ENCODE results near the gene SCFD1. TPM values are rescaled to one million over a fixed set of nuclear protein-coding genes. Genes with fewer than 3 reads are reported as not detected.
"Not testable (repeated sequence)": the region's sequence is repeated elsewhere in the genome, so short reads cannot be mapped to it uniquely, and the experiment has no call there.

The SCFD1 gene
- total RNA-seq, 1 donor from 2014 or later: 77.3 TPM

- Mint-ChIP-seq H3K27ac (no peak overlapping the region), H3K4me1 (ENCODE audit: low read depth) (peaks cover 63% of the 10 kb centered on the region), H3K9me3 (no peaks in the 10 kb centered on the region), H3K4me3 (peak overlapping the region; percentile 99), H3K27me3 (ENCODE audit: insufficient read depth) (no peaks in the 10 kb centered on the region), H3K36me3 (ENCODE audit: low read depth) (peaks cover 19% of the 10 kb centered on the region)
- DNase-seq (ENCODE audit: low spot score): no peak
- intact Hi-C loops (cut with micrococcal nuclease): loop anchor here (2.0 to 10.0 kb wide), 6 partner anchors 33 to 939 kb away; partner anchors contain the start of genes DTD2, HECTD1 and NUBPL
Observed at GRCh38 chr14:30623412-30624131, 1.5 kb downstream of the SCFD1 start.

GRCh38 chr14:30624132-30624423 is 2.0 kb downstream of the SCFD1 start:
- H3K9me3 Mint-ChIP-seq: no peaks in the 10 kb centered on the region
- no peak for DNase-seq (ENCODE audit: low spot score)
- intact Hi-C loops (cut with micrococcal nuclease): loop anchor here (5.0 to 10.0 kb wide), 4 partner anchors 501 to 938 kb away; partner anchors contain the start of genes HECTD1 and NUBPL
- H3K4me1 Mint-ChIP-seq (ENCODE audit: low read depth): peaks cover 63% of the 10 kb centered on the region
- H3K36me3 Mint-ChIP-seq (ENCODE audit: low read depth): peaks cover 19% of the 10 kb centered on the region
- H3K27me3 Mint-ChIP-seq (ENCODE audit: insufficient read depth): no peaks in the 10 kb centered on the region
- H3K27ac Mint-ChIP-seq: no peak overlapping the region
- H3K4me3 Mint-ChIP-seq: peak overlapping the region; percentile 75

- H3K36me3 Mint-ChIP-seq (ENCODE audit: low read depth): peaks cover 19% of the 10 kb centered on the region
- intact Hi-C loops (cut with micrococcal nuclease): loop anchor here (10.0 kb wide), 2 partner anchors 499 to 789 kb away; no protein-coding TSS in a partner anchor
- DNase-seq (ENCODE audit: low spot score): no peak
- H3K9me3 Mint-ChIP-seq: no peaks in the 10 kb centered on the region
- no peak overlapping the region for H3K4me3 Mint-ChIP-seq
- no peak overlapping the region for H3K27ac Mint-ChIP-seq
- no peaks in the 10 kb centered on the region for H3K27me3 Mint-ChIP-seq (ENCODE audit: insufficient read depth)
- H3K4me1 Mint-ChIP-seq (ENCODE audit: low read depth): peaks cover 50% of the 10 kb centered on the region
Observed at GRCh38 chr14:30625533-30625932, 3.4 kb downstream of the SCFD1 start.

GRCh38 chr14:30629432-30629831 is 7.3 kb downstream of the SCFD1 start:
- H3K36me3 Mint-ChIP-seq (ENCODE audit: low read depth): peaks cover 21% of the 10 kb centered on the region
- intact Hi-C loops (cut with micrococcal nuclease): loop anchor here (10.0 kb wide), 2 partner anchors 495 to 785 kb away; no protein-coding TSS in a partner anchor

GRCh38 chr14:30630248-30630647 is 8.1 kb downstream of the SCFD1 start:
- Mint-ChIP-seq H3K36me3 (ENCODE audit: low read depth) (peaks cover 20% of the 10 kb centered on the region), H3K27ac (no peak overlapping the region), H3K27me3 (ENCODE audit: insufficient read depth) (no peaks in the 10 kb centered on the region), H3K4me1 (ENCODE audit: low read depth) (peaks cover 15% of the 10 kb centered on the region), H3K4me3 (no peak overlapping the region), H3K9me3 (no peaks in the 10 kb centered on the region)
- intact Hi-C loops (cut with micrococcal nuclease): no loop called here
- DNase-seq (ENCODE audit: low spot score): no peak

More at GRCh38 chr14:30629432-30629831, 7.3 kb downstream of the SCFD1 start:
- peaks cover 20% of the 10 kb centered on the region for H3K4me1 Mint-ChIP-seq (ENCODE audit: low read depth)
- not testable (repeated sequence) for H3K27ac Mint-ChIP-seq; H3K27me3 Mint-ChIP-seq (ENCODE audit: insufficient read depth); H3K4me3 Mint-ChIP-seq; H3K9me3 Mint-ChIP-seq; DNase-seq (ENCODE audit: low spot score)

- no peaks in the 10 kb centered on the region for H3K9me3 Mint-ChIP-seq
- no peaks in the 10 kb centered on the region for H3K27me3 Mint-ChIP-seq (ENCODE audit: insufficient read depth)
- peaks cover 7% of the 10 kb centered on the region for H3K4me1 Mint-ChIP-seq (ENCODE audit: low read depth)
- intact Hi-C loops (cut with micrococcal nuclease): no loop called here
- no peak for DNase-seq (ENCODE audit: low spot score)
- H3K4me3 Mint-ChIP-seq: no peak overlapping the region
- no peak overlapping the region for H3K27ac Mint-ChIP-seq
- H3K36me3 Mint-ChIP-seq (ENCODE audit: low read depth): peaks cover 34% of the 10 kb centered on the region
Observed at GRCh38 chr14:30632730-30633129, 10.6 kb downstream of the SCFD1 start.

GRCh38 chr14:30638926-30639325 is 16.8 kb downstream of the SCFD1 start:
- Mint-ChIP-seq H3K27ac (no peak overlapping the region), H3K36me3 (ENCODE audit: low read depth) (peaks cover 38% of the 10 kb centered on the region), H3K4me1 (ENCODE audit: low read depth) (no peaks in the 10 kb centered on the region), H3K9me3 (peaks cover under 1% of the 10 kb centered on the region), H3K4me3 (no peak overlapping the region), H3K27me3 (ENCODE audit: insufficient read depth) (no peaks in the 10 kb centered on the region)
- DNase-seq (ENCODE audit: low spot score): no peak
- intact Hi-C loops (cut with micrococcal nuclease): no loop called here

GRCh38 chr14:30641207-30641606 is 19.1 kb downstream of the SCFD1 start:
- H3K9me3 Mint-ChIP-seq: peaks cover 13% of the 10 kb centered on the region
- peaks cover 47% of the 10 kb centered on the region for H3K36me3 Mint-ChIP-seq (ENCODE audit: low read depth)
- no peaks in the 10 kb centered on the region for H3K27me3 Mint-ChIP-seq (ENCODE audit: insufficient read depth)
- no peak overlapping the region for H3K27ac Mint-ChIP-seq
- no peaks in the 10 kb centered on the region for H3K4me1 Mint-ChIP-seq (ENCODE audit: low read depth)
- no peak for DNase-seq (ENCODE audit: low spot score)
- intact Hi-C loops (cut with micrococcal nuclease): no loop called here
- no peak overlapping the region for H3K4me3 Mint-ChIP-seq

GRCh38 chr14:30644462-30644861 is 22.3 kb downstream of the SCFD1 start:
- DNase-seq (ENCODE audit: low spot score); H3K4me3 Mint-ChIP-seq; intact Hi-C loops (cut with micrococcal nuclease); H3K27ac Mint-ChIP-seq; H3K4me1 Mint-ChIP-seq (ENCODE audit: low read depth); H3K27me3 Mint-ChIP-seq (ENCODE audit: insufficient read depth): not testable (repeated sequence)
- H3K36me3 Mint-ChIP-seq (ENCODE audit: low read depth): peaks cover 41% of the 10 kb centered on the region
- H3K9me3 Mint-ChIP-seq: peaks cover 13% of the 10 kb centered on the region

GRCh38 chr14:30645600-30645999 is 23.5 kb downstream of the SCFD1 start:
- Mint-ChIP-seq H3K27ac (no peak overlapping the region), H3K27me3 (ENCODE audit: insufficient read depth) (no peaks in the 10 kb centered on the region), H3K4me3 (no peak overlapping the region), H3K36me3 (ENCODE audit: low read depth) (peaks cover 44% of the 10 kb centered on the region), H3K9me3 (peaks cover 13% of the 10 kb centered on the region), H3K4me1 (ENCODE audit: low read depth) (no peaks in the 10 kb centered on the region)
- DNase-seq (ENCODE audit: low spot score): no peak
- intact Hi-C loops (cut with micrococcal nuclease): no loop called here

- no peaks in the 10 kb centered on the region for H3K27me3 Mint-ChIP-seq (ENCODE audit: insufficient read depth)
- H3K4me1 Mint-ChIP-seq (ENCODE audit: low read depth): no peaks in the 10 kb centered on the region
- H3K27ac Mint-ChIP-seq: no peak overlapping the region
- peaks cover 46% of the 10 kb centered on the region for H3K36me3 Mint-ChIP-seq (ENCODE audit: low read depth)
- DNase-seq (ENCODE audit: low spot score): no peak
- H3K4me3 Mint-ChIP-seq: no peak overlapping the region
- intact Hi-C loops (cut with micrococcal nuclease): no loop called here
- H3K9me3 Mint-ChIP-seq: peaks cover 13% of the 10 kb centered on the region
Observed at GRCh38 chr14:30648471-30648870, 26.4 kb downstream of the SCFD1 start.

- Mint-ChIP-seq H3K9me3 (no peaks in the 10 kb centered on the region), H3K4me1 (ENCODE audit: low read depth) (no peaks in the 10 kb centered on the region), H3K36me3 (ENCODE audit: low read depth) (peaks cover 19% of the 10 kb centered on the region), H3K27ac (no peak overlapping the region), H3K4me3 (no peak overlapping the region), H3K27me3 (ENCODE audit: insufficient read depth) (no peaks in the 10 kb centered on the region)
- no peak for DNase-seq (ENCODE audit: low spot score)
- intact Hi-C loops (cut with micrococcal nuclease): loop anchor here (10.0 kb wide), 2 partner anchors 433 to 1913 kb away; no protein-coding TSS in a partner anchor
Observed at GRCh38 chr14:30651937-30652336, 29.8 kb downstream of the SCFD1 start.

- Mint-ChIP-seq H3K4me3 (no peak overlapping the region), H3K27ac (no peak overlapping the region), H3K36me3 (ENCODE audit: low read depth) (peaks cover 20% of the 10 kb centered on the region), H3K4me1 (ENCODE audit: low read depth) (no peaks in the 10 kb centered on the region), H3K27me3 (ENCODE audit: insufficient read depth) (no peaks in the 10 kb centered on the region), H3K9me3 (no peaks in the 10 kb centered on the region)
- intact Hi-C loops (cut with micrococcal nuclease): loop anchor here (5.0 to 10.0 kb wide), 5 partner anchors 37 to 1910 kb away; no protein-coding TSS in a partner anchor
- DNase-seq (ENCODE audit: low spot score): no peak
Observed at GRCh38 chr14:30655124-30655523, 33.0 kb downstream of the SCFD1 start.
